Activated B cell treated with CpG ODN at 0.5 μM for 24 hours (primary cell): Measurements from ENCODE around the gene MRPL21. TPM values are rescaled to one million over a fixed set of nuclear protein-coding genes. Genes with fewer than 3 reads are reported as not detected.

Experiments used
- ATAC-seq: fragments of 200-7000 bp; cut with Tn5 transposase; one replicate; pipeline ENCODE4 v1.10.0; 2021; ENCODE audit warnings: low read depth, mild to moderate bottlenecking, moderate library complexity
- CTCF ChIA-PET: fragments of 350-600 bp; sonication (Branson Sonifier 250); formaldehyde crosslinking; loops from one replicate; lab custom pipeline; 2021; ENCODE audit warnings: antibody characterized with exemption; lab: Charles Lee
- POLR2A ChIA-PET: fragments of 350-600 bp; sonication (Branson Sonifier 250); formaldehyde crosslinking; loops from one replicate; lab custom pipeline; 2021; ENCODE audit warnings: antibody characterized with exemption; lab: Charles Lee
- DNase-seq: peaks from one replicate; pipeline ENCODE4 v3.0.0; 2022
- H3K27ac Mint-ChIP-seq: one replicate; pipeline ENCODE4 v1.8.0; 2020; ENCODE audit warnings: mixed read lengths
- H3K27me3 Mint-ChIP-seq: one replicate; pipeline ENCODE4 v1.8.0; 2021; ENCODE audit warnings: mixed read lengths
- H3K36me3 Mint-ChIP-seq: one replicate; pipeline ENCODE4 v1.8.0; 2021; ENCODE audit warnings: low read depth, mixed read lengths
- H3K4me1 Mint-ChIP-seq: one replicate; pipeline ENCODE4 v1.8.0; 2021; ENCODE audit warnings: mixed read lengths
- H3K4me3 Mint-ChIP-seq: one replicate; pipeline ENCODE4 v1.8.0; 2020; ENCODE audit warnings: mild to moderate bottlenecking, mixed read lengths
- H3K9me3 Mint-ChIP-seq: one replicate; pipeline ENCODE4 v1.8.0; 2020; ENCODE audit warnings: mixed read lengths
- CTCF ChIP-seq: fragments of 200-600 bp; IDR thresholded peaks from one replicate; pipeline ENCODE4 v1.8.0; 2022; ENCODE audit warnings: antibody characterized with exemption, mild to moderate bottlenecking
- intact Hi-C: fragments of 100-400 bp; cut with micrococcal nuclease; formaldehyde crosslinking; loops from one replicate; pipeline ENCODE4 v1.15.1; 2024
- total RNA-seq: library from RNA; stranded (reverse); gene quantifications from 2 replicates; pipeline ENCODE4 v1.2.3, GENCODE V29; 2022

MRPL21 gene
- total RNA-seq, 1 donor from 2014 or later = 49.9 TPM

DNA sequence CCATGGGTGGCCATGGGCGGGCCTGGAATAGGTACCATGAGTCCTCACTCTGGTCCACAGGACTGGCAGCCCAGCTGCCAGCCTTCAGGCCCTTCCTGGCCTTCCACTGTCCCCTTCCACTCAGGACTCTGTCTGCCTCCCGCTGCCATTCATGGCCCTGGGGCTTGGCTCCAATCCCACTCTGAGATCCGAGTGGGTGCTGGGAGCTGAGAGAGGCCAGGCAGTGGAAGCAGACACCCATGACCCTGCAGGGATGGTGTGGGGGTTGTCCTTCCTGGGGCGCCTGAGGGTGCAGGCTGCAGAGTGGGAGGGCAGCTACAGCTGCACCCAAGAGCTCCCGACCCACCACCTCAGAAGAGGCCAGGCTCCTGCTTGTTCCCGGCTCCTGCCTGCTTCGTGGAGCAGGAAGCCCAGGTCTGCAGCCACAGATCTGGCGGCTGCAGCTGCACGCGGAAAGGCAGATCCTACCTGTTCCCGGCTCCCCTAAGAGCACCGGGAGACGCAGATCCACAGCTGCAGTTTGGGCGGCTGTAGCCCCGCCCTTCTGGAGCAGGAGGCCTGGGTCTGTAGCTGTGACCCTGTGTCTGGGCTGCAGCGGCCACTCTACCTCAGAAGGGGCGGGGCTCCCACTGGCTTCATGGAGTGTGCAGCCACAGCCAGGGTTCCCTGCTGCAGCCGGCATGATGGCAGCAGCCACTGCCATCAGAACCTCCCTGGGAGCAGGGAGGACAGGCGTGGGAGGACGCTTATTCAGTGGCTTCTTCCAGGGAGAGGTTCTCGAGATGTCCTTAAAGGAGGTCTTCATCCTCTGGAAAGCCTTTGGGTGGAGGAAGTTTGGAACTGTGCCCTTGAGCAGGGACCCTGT lies 27.6 kb upstream of the MRPL21 start:
- no peak for DNase-seq
- CTCF ChIA-PET = interaction anchor here (0.6 kb wide), 1 partner anchor 739 kb away, joined by 4 read pairs; no protein-coding TSS in a partner anchor
- intact Hi-C loops = no loop called here
- H3K4me1 Mint-ChIP-seq = peaks cover 9% of the 10 kb centered on the region
- H3K4me3 Mint-ChIP-seq = no peak overlapping the region
- peaks cover 66% of the 10 kb centered on the region for H3K36me3 Mint-ChIP-seq
- no peak for TF ChIP-seq CTCF
- H3K27me3 Mint-ChIP-seq = no peaks in the 10 kb centered on the region
- no peak overlapping the region for H3K27ac Mint-ChIP-seq
- no peak for ATAC-seq
- POLR2A ChIA-PET = no interaction called here
- H3K9me3 Mint-ChIP-seq = peaks cover 3% of the 10 kb centered on the region

DNA sequence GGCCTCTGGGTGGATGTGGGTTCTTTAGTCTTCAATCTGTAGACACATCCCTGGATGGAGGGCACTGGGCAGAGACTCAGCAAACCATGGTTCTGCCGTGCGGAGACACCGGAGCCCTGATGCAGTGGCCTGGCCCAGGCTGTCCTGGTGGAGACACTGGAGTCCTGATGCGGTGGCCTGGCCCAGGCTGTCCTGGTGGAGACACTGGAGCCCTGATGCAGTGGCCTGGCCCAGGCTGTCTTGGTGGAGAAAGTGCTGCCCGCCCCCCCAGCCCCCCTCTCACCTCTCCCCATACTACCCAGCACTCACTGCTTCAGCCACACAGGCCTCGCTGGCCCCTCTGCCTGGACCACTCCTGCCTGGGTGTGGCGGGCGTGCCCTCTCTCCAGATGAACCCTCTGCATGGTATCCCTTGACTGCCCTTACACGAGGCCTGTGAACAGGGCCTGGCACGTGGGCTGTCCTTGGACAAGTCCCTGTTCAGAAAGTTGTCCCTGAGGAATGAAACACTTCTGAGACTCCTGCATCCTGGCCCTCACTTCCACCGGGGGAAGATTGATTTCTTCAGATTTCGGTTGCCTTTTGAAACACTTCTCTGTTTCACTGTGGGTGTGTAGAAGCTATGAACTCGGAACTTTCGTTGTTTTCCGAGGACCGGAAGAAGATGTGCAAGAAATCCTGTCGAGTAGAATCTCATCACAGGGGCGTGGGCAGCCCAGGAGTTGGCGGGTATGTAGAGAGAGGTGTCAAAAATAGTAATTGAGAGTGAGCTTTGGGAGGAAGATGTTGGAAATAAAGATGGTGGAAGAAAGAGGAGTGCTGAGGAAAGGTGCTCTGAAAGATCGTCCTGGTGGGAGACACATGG lies 26.3 kb upstream of the MRPL21 start:
- H3K4me1 Mint-ChIP-seq = peaks cover 9% of the 10 kb centered on the region
- no peak overlapping the region for H3K4me3 Mint-ChIP-seq
- H3K27ac Mint-ChIP-seq = no peak overlapping the region
- peaks cover 68% of the 10 kb centered on the region for H3K36me3 Mint-ChIP-seq
- DNase-seq = no peak
- H3K9me3 Mint-ChIP-seq = peaks cover 9% of the 10 kb centered on the region
- TF ChIP-seq CTCF = no peak
- POLR2A ChIA-PET = no interaction called here
- intact Hi-C loops = no loop called here
- no peak for ATAC-seq
- H3K27me3 Mint-ChIP-seq = no peaks in the 10 kb centered on the region
- CTCF ChIA-PET = no interaction called here

- Mint-ChIP-seq H3K27me3 (no peaks in the 10 kb centered on the region), H3K36me3 (peaks cover 73% of the 10 kb centered on the region), H3K4me1 (peaks cover 9% of the 10 kb centered on the region), H3K4me3 (no peak overlapping the region), H3K9me3 (peaks cover 13% of the 10 kb centered on the region), H3K27ac (no peak overlapping the region)
- intact Hi-C loops = no loop called here
- TF ChIP-seq CTCF = no peak
- ChIA-PET CTCF (no interaction called here), POLR2A (no interaction called here)
- DNase-seq (no peak), ATAC-seq (no peak)
Observed at GRCh38 chr11:68929135-68929534, 25.5 kb upstream of the MRPL21 start.

- POLR2A ChIA-PET = no interaction called here
- intact Hi-C loops = no loop called here
Observed at GRCh38 chr11:68928136-68928880, 24.7 kb upstream of the MRPL21 start.

More at GRCh38 chr11:68928136-68928880, 24.7 kb upstream of the MRPL21 start:
- TF ChIP-seq CTCF = no peak
- H3K27ac Mint-ChIP-seq = no peak overlapping the region
- DNase-seq (no peak), ATAC-seq (no peak)
- peaks cover 79% of the 10 kb centered on the region for H3K36me3 Mint-ChIP-seq
- peaks cover 15% of the 10 kb centered on the region for H3K9me3 Mint-ChIP-seq
- CTCF ChIA-PET = no interaction called here
- H3K27me3 Mint-ChIP-seq = no peaks in the 10 kb centered on the region
- no peak overlapping the region for H3K4me3 Mint-ChIP-seq
- peaks cover 9% of the 10 kb centered on the region for H3K4me1 Mint-ChIP-seq
